ENCODE results near the gene FBF1. TPM values are rescaled to one million over a fixed set of nuclear protein-coding genes. Genes with fewer than 3 reads are reported as not detected.
A peak's percentile ranks its signal among the peaks of the same experiment; 100 is the strongest.

FBF1 gene
- total and polyA plus RNA-seq, 8 donors: 7.3 to 13.1 (median 9.0) TPM

- Histone ChIP-seq H3K27me3 (no peaks in the 10 kb centered on the region), H3K27ac (no peak overlapping the region), H3K36me3 (no peaks in the 10 kb centered on the region), H3K4me3 (no peak overlapping the region), H3K4me1 (peaks cover 0 to 4% of the 10 kb centered on the region in 2 donors), H3K9me3 (no peaks in the 10 kb centered on the region)
- ATAC-seq: no peak
- DNase-seq: peak in 1 of 4 donors; percentile 67
- TF ChIP-seq CTCF (IDR thresholded peaks at IDR 0.05): no peak
- intact Hi-C loops (cut with DNase I): no loop called here
Observed at GRCh38 chr17:75925912-75926311, 14.9 kb downstream of the FBF1 start.

- DNase-seq: peak in 1 of 4 donors; percentile 35
- no peak overlapping the region for H3K4me3 ChIP-seq
- peaks cover 0 to 4% of the 10 kb centered on the region in 2 donors for H3K4me1 ChIP-seq
- H3K9me3 ChIP-seq: no peaks in the 10 kb centered on the region
- no peaks in the 10 kb centered on the region for H3K27me3 ChIP-seq
- no peak for ATAC-seq
- intact Hi-C loops (cut with DNase I): no loop called here
- no peaks in the 10 kb centered on the region for H3K36me3 ChIP-seq
- H3K27ac ChIP-seq: no peak overlapping the region
- TF ChIP-seq CTCF (IDR thresholded peaks at IDR 0.05): no peak
Observed at GRCh38 chr17:75925103-75925502, 15.7 kb downstream of the FBF1 start.

GRCh38 chr17:75922963-75923874 lies 17.6 kb downstream of the FBF1 start:
- ATAC-seq (no peak), DNase-seq (peak in 1 of 4 donors; percentile 57)
- intact Hi-C loops (cut with DNase I): no loop called here
- no peaks in the 10 kb centered on the region for H3K36me3 ChIP-seq
- H3K4me1 ChIP-seq: peaks cover 0 to 4% of the 10 kb centered on the region in 2 donors
- H3K9me3 ChIP-seq: no peaks in the 10 kb centered on the region
- no peak for TF ChIP-seq CTCF (IDR thresholded peaks at IDR 0.05)
- no peaks in the 10 kb centered on the region for H3K27me3 ChIP-seq
- H3K27ac ChIP-seq: no peak overlapping the region
- no peak overlapping the region for H3K4me3 ChIP-seq

- Histone ChIP-seq H3K9me3 (no peaks in the 10 kb centered on the region), H3K4me1 (peaks cover 0 to 4% of the 10 kb centered on the region in 2 donors), H3K36me3 (peaks cover 0 to 4% of the 10 kb centered on the region in 2 donors), H3K27ac (no peak overlapping the region), H3K27me3 (no peaks in the 10 kb centered on the region), H3K4me3 (no peak overlapping the region)
- no peak for ATAC-seq
- DNase-seq: peak in 1 of 4 donors; percentile 54
- no peak for TF ChIP-seq CTCF (IDR thresholded peaks at IDR 0.05)
- intact Hi-C loops (cut with DNase I): no loop called here
Observed at GRCh38 chr17:75922173-75922961, 18.5 kb downstream of the FBF1 start.

- Histone ChIP-seq H3K27me3 (no peaks in the 10 kb centered on the region), H3K4me1 (no peaks in the 10 kb centered on the region), H3K9me3 (no peaks in the 10 kb centered on the region), H3K36me3 (peaks cover 0 to 9% of the 10 kb centered on the region in 2 donors), H3K4me3 (no peak overlapping the region), H3K27ac (no peak overlapping the region)
- intact Hi-C loops (cut with DNase I): no loop called here
- no peak for TF ChIP-seq CTCF (IDR thresholded peaks at IDR 0.05)
- ATAC-seq (no peak), DNase-seq (peak in 1 of 4 donors; percentile 70)
Observed at GRCh38 chr17:75921596-75921995, 19.2 kb downstream of the FBF1 start.
